ENCODE measurements around the gene VOPP1. TPM values are rescaled to one million over a fixed set of nuclear protein-coding genes. Genes with fewer than 3 reads are reported as not detected.

VOPP1 gene
- total RNA-seq, 6 experiments from 2014 or later = 15.8 to 30.3 (median 23.2) TPM

DNA sequence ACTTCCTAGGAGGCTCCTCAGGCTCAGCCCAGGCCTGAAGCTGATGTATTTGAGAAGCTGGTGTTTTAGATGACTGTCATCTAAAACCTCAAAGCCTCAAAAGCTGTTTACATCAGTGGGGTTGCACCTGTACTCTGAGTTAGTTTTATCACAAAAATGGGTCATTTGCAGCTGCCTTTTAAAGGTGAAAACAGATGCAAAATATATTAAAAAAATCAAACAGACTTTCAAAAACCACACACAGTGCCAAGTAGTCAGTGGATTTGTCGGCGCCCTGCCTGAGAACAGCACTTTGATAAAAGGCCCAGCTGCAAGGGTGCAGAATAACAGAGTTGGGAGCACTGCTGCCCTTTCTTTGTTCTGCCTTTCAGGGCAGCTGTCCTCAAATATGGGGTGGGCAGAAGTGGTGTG, 103.0 kb downstream of the VOPP1 start:
- DNase-seq (no peak), ATAC-seq (no peak)
- intact Hi-C loops (cut with DNase I) = no loop called here
- H3K36me3 ChIP-seq = no peaks in the 10 kb centered on the region
- H3K27ac ChIP-seq = no peak overlapping the region
- H3K4me1 ChIP-seq = no peaks in the 10 kb centered on the region
- H3K4me3 ChIP-seq = no peak overlapping the region
- no peaks in the 10 kb centered on the region for H3K27me3 ChIP-seq
- 79% methylated on average over 2 of the region's 2 CpGs for WGBS (ENCODE audit: insufficient coverage, low coverage, low lambda C conversion rate, missing lambda C conversion rate)
- TF ChIP-seq CTCF (IDR thresholded peaks at IDR 0.05) (no peak), POLR2A (IDR thresholded peaks at IDR 0.05) (no peak)
- no peaks in the 10 kb centered on the region for H3K9me3 ChIP-seq

DNA sequence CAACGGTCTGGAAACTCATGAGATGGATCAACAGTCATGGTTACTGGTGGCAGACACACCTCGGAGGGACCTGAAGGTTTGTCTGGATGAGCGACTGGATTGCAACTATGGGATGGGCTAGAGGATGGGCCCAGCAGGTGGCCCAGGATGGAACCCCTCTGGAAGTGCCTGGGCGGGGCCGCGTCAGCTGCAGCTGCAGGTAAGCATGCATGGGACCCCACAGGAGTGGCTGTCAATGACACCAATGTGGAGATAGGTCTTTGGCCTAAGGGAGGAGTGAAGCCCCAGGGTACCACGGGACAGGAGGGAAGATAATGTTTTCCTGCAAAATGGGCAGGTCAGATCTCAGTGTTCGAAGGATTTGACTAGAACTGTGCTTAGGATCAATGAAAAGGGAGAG, 103.8 kb downstream of the VOPP1 start:
- Histone ChIP-seq H3K4me1 (no peaks in the 10 kb centered on the region), H3K36me3 (no peaks in the 10 kb centered on the region), H3K27me3 (no peaks in the 10 kb centered on the region), H3K9me3 (no peaks in the 10 kb centered on the region), H3K4me3 (no peak overlapping the region), H3K27ac (no peak overlapping the region)
- intact Hi-C loops (cut with DNase I) = no loop called here
- 96% methylated on average over 8 of the region's 8 CpGs for WGBS (ENCODE audit: insufficient coverage, low coverage, low lambda C conversion rate, missing lambda C conversion rate)
- DNase-seq = no peak
- ATAC-seq = no peak
- no peak for TF ChIP-seq CTCF (IDR thresholded peaks at IDR 0.05)
- no peak for TF ChIP-seq POLR2A (IDR thresholded peaks at IDR 0.05)

DNA sequence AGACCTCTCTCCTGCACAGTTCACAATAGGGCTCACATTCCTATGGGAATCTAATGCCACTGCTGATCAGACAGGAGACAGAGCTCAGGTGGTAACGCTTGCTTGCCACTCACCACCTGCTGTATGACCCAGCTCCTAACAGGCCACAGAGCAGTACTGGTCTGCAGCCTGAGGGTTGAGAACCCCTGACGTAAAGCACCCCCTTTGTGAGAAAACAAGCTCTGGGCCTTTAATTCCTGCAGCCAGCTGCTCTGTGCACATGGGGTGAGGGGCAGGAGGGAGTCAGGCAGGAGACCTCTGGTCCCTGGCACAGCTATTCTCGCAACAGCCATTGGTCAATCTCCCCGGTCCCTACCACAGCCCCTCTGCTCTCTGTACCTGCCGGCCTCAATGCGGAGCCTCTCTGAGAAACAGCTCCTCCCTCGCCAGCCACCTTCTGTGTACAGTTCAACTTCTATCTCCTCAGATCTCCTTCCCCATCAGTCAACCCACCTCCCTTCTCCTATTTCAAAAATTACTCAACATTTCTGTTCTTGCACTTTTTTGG, 105.2 kb downstream of the VOPP1 start:
- TF ChIP-seq POLR2A (IDR thresholded peaks at IDR 0.05) (no peak), CTCF (IDR thresholded peaks at IDR 0.05) (no peak)
- intact Hi-C loops (cut with DNase I) = no loop called here
- ATAC-seq = no peak
- H3K4me3 ChIP-seq = no peak overlapping the region
- no peak for DNase-seq
- no peaks in the 10 kb centered on the region for H3K36me3 ChIP-seq
- 100% methylated on average over 2 of the region's 7 CpGs for WGBS (ENCODE audit: insufficient coverage, low coverage, low lambda C conversion rate, missing lambda C conversion rate)
- no peaks in the 10 kb centered on the region for H3K27me3 ChIP-seq
- H3K4me1 ChIP-seq = no peaks in the 10 kb centered on the region
- no peak overlapping the region for H3K27ac ChIP-seq
- H3K9me3 ChIP-seq = no peaks in the 10 kb centered on the region

DNA sequence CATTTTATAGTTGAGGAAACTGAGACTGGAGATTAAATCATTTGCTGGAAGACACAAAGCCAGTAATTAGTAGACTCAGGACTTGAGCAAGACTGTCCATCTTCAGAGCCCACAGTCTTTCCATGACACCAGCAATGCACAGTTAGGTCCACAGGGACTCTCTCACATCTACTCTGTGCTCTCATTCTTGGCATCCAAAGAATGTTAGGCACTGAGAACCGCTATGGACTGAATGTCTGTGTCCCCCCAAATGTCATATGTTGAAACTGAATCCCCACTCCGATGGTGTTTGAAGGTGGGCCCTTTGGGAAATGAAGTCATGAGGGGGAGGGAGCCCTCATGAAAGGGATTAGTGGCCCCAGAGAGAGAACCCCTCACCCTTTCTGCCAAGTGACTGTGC, 106.6 kb downstream of the VOPP1 start:
- Histone ChIP-seq H3K9me3 (no peaks in the 10 kb centered on the region), H3K27ac (no peak overlapping the region), H3K36me3 (no peaks in the 10 kb centered on the region), H3K4me3 (no peak overlapping the region), H3K27me3 (no peaks in the 10 kb centered on the region), H3K4me1 (no peaks in the 10 kb centered on the region)
- intact Hi-C loops (cut with DNase I) = no loop called here
- TF ChIP-seq CTCF (IDR thresholded peaks at IDR 0.05) = no peak
- no peak for TF ChIP-seq POLR2A (IDR thresholded peaks at IDR 0.05)
- WGBS (ENCODE audit: insufficient coverage, low coverage, low lambda C conversion rate, missing lambda C conversion rate) = 96% methylated on average over 2 of the region's 2 CpGs
- DNase-seq = no peak
- no peak for ATAC-seq

DNA sequence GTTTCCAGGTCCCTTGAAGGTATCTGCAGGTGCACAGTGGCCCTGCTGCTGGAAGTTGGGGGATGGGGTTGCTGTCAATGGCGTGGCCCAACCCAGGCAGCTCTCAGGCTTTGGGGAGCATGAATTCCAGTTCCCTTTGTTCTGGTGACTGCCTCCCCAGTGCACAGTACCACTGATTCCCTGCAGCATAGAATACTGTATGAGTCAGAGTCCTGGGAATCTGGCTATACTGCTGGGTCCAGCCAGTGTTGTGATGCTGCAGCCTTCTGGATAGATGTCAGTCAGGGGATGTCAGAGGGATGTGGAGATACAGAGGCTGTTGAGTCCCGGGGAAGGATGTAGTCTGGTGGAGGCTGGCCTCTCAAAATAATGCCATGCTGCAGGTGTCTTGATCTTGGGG, 107.9 kb downstream of the VOPP1 start:
- no peaks in the 10 kb centered on the region for H3K4me1 ChIP-seq
- ATAC-seq = no peak
- DNase-seq = no peak
- H3K36me3 ChIP-seq = no peaks in the 10 kb centered on the region
- intact Hi-C loops (cut with DNase I) = no loop called here
- no peak overlapping the region for H3K4me3 ChIP-seq
- H3K27ac ChIP-seq = no peak overlapping the region
- no peaks in the 10 kb centered on the region for H3K27me3 ChIP-seq
- 100% methylated on average over 1 of the region's 2 CpGs for WGBS (ENCODE audit: insufficient coverage, low coverage, low lambda C conversion rate, missing lambda C conversion rate)
- H3K9me3 ChIP-seq = no peaks in the 10 kb centered on the region
- TF ChIP-seq CTCF (IDR thresholded peaks at IDR 0.05) = no peak
- TF ChIP-seq POLR2A (IDR thresholded peaks at IDR 0.05) = no peak

All from right lobe of liver (tissue), 6 donors.